ENCODE results near the gene SLC30A2.

DNA sequence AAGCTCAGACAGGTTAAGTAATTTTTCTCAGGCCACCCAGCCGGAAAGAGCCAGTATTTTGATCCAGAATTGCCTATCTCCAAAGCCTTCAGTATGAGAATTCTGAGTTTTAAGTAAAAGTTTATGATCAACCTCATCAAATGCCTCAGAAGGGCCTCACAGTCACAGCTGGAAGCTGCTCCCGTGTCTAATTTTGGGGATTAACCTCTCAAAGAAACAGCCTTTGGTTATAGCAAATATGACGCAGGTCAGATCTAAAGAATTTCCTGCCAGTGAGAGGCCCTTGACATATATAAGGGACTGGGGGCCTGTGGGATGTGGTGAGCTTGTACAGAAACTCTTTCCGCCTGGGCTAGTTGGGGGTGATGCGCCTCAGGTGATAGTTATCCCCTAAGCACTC lies 22.1 kb downstream of the SLC30A2 start:
- TF ChIP-seq EP300 (IDR thresholded peaks at IDR 0.05; ENCODE audit: low read depth) (no peak), POLR2A (IDR thresholded peaks at IDR 0.05) (no peak), POLR2AphosphoS5 (IDR thresholded peaks at IDR 0.05) (no peak)
- TF ChIP-seq, protein P1, sequence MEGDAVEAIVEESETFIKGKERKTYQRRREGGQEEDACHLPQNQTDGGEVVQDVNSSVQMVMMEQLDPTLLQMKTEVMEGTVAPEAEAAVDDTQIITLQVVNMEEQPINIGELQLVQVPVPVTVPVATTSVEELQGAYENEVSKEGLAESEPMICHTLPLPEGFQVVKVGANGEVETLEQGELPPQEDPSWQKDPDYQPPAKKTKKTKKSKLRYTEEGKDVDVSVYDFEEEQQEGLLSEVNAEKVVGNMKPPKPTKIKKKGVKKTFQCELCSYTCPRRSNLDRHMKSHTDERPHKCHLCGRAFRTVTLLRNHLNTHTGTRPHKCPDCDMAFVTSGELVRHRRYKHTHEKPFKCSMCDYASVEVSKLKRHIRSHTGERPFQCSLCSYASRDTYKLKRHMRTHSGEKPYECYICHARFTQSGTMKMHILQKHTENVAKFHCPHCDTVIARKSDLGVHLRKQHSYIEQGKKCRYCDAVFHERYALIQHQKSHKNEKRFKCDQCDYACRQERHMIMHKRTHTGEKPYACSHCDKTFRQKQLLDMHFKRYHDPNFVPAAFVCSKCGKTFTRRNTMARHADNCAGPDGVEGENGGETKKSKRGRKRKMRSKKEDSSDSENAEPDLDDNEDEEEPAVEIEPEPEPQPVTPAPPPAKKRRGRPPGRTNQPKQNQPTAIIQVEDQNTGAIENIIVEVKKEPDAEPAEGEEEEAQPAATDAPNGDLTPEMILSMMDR (IDR thresholded peaks at IDR 0.05), result no peak

Measured in transverse colon (tissue), 4 donors.